GM18498 (cell line): Measurements from ENCODE around the gene ABCC10.
"Not testable (repeated sequence)": the region's sequence is repeated elsewhere in the genome, so short reads cannot be mapped to it uniquely, and the experiment has no call there.

ENCODE experiments used
- ATAC-seq: cut with Tn5 transposase; IDR thresholded peaks from one replicate; pipeline ENCODE4 v1.9.1; 2021; ENCODE audit warnings: mild to moderate bottlenecking, moderate library complexity; ENCODE audit not compliant: unreplicated experiment

The ABCC10 gene

DNA sequence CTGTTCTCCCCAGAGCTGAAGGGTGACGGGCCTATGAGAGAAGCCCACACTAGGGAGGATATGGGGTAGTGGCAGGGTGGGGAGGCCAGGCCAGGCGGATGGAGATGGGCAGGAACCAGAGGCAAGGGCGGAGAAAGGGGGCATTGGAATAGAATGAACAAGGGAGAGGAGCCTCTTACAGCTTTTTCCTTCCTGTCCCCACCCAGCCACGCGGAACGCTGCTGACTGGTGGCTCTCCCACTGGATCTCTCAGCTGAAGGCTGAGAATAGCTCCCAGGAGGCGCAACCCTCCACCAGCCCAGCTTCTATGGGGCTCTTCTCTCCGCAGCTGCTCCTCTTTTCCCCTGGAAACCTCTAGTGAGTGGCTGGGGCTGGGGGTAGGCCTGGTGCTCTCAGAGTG lies 17.2 kb downstream of the ABCC10 start:
- ATAC-seq, result no peak

DNA sequence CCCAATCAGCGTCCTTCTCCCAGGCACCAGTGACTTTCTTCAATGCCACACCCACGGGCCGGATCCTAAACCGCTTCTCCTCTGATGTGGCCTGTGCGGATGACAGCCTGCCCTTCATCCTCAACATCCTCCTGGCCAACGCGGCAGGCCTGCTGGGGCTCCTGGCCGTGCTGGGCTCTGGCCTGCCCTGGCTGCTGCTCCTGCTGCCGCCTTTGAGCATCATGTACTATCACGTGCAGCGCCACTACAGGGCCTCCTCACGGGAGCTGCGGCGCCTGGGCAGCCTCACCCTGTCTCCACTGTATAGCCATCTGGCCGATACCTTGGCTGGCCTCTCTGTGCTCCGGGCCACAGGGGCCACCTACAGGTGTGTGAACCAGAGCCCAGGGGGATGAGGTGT lies 18.2 kb downstream of the ABCC10 start:
- ATAC-seq, result no peak

- no peak for ATAC-seq
These were observed 20.3 kb downstream of the ABCC10 start for GRCh38 chr6:43447604-43448003.

DNA sequence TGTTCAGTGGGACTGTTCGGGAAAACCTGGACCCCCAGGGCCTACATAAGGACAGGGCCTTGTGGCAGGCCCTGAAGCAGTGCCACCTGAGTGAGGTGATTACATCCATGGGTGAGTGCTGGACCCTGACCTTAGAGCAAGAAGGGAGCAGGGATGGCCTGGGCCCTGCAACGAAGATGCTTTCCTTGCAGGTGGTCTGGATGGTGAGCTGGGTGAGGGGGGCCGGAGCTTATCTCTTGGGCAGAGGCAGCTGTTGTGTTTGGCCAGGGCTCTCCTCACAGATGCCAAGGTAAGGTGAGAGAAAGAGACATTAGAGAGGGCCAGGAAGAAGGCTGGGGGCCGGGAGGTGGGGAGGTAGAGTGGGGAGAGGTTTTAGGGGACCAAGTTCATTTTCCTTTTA lies 21.6 kb downstream of the ABCC10 start:
- ATAC-seq, result no peak

DNA sequence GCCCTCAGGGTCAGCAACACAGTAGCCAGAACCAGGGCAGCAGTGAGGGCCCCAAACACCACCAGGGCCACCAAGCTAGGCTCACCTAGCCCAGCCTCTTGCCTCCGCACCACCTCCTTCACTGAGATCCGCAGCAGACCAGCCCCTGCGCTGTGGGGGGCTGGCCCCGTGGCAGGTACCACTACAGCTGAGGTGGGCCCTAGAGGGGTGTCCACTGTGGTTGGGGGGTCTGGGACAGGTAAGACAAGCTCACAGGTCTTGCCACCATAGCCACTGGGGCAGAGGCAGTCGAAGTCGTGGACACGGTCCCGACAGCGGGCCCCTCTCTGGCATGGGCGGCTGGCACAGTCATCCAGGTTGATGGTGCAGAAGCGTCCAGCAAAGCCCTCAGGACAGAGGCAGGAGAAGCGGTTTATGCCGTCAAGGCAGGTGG lies 23.4 kb downstream of the ABCC10 start:
- no peak for ATAC-seq

DNA sequence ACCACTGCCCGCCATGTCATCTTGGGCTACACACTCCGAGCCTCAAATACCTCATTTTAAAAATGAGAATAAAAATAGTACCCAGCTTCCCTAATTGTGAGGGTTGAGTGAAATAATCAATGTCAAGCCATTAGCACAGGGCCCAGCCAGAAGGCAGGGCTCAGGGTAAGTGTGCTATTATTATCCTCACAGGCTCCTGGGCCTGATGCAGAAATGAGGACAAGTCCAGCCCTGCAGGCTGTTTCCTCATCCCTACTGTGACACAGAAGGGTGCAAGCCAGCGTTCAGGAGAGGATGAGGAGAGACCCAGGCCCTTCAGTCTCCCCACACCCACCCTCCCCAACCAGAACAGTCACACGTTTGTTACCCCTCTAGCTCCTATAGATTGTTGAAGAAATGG lies 24.0 kb downstream of the ABCC10 start:
- ATAC-seq, result no peak

GRCh38 chr6:43451939-43452338 lies 24.6 kb downstream of the ABCC10 start:
- ATAC-seq, result no peak

DNA sequence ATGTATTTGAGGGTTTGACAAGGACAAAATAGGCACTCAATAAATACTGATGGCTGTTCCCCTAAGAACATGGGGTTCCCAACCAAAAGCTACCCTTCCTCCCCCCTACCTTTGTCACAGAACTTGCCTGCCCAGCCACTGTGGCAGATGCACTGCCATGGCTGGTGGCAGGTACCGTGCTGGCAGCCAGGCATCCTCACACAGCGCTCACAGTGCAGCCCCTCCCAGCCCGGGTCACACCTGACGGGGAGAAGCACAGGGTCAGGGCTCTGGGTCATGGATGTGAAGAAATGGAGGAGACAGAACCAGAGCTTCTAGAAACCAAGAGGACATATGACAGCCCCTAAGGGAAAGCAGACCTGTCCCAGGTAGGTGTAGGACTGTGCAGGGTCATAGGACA lies 25.6 kb downstream of the ABCC10 start:
- ATAC-seq, result no peak

DNA sequence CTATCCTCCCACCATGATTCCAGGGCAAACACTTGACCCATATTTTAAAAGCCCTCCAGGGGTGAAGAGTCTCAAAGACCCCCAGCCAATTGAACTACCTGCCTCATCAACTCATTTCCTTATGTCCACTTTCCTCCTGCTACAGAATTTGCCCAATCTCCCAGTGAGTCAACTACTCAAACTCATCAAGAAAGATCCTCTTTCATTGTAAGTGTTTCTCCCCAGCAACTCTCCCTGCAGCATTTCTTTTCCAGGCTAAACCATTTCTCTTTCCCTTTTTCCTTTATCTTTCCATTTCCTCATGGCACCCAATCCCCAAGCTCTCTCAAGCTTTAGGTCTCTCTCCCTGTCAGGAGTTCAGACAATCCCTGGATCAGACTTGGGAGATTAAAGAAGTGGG lies 26.5 kb downstream of the ABCC10 start:
- no peak for ATAC-seq

DNA sequence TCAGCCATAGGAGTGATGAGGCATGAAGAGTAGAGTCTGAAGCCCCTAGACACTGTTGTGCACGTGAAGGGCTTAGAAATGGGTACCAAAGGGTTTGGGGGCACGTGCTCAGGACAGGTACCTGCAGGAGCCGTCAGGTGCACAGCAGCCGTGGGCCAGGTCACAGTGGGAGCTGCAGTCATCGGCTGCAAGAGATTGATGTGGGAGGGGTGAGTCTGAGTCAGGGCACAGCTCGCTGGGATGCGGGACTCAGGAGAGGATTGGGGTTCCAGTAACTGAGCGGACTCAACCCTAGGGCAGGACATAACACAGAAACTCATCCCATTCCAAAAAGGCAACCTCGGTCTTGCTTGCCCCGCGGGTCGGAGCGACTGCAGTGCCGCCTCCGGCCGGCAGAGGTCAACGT lies 27.0 kb downstream of the ABCC10 start:
- no peak for ATAC-seq

GRCh38 chr6:43454696-43455530 lies 27.6 kb downstream of the ABCC10 start:
- ATAC-seq, result no peak

- ATAC-seq, result no peak
These were observed 28.4 kb downstream of the ABCC10 start, which contains the start of gene DLK2 for GRCh38 chr6:43455531-43456428. Gene DLK2, minus strand, starts transcription at chr6:43455548. Its CDS starts 723 bp downstream, at chr6:43454825.

GRCh38 chr6:43457643-43458042 lies 30.3 kb downstream of the ABCC10 start:
- no peak for ATAC-seq

DNA sequence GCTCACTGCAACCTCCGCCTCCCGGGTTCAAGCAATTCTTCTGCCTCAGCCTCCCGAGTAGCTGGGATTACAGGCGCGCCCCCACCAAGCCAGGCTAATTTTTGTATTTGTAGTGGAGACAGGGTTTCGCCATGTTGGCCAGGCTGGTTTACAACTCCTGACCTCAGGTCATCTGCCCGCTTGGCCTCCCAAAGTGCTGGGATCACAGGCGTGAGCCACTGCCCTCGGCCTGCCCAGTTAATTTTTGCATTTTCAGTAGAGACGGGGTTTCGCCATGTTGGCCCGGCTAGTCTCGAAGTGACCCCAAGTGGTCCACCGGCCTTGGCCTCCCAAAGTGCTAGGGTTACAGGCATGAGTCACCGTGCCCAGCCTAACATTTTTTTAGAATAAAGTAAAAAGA lies 30.8 kb downstream of the ABCC10 start:
- ATAC-seq, result not testable (repeated sequence)

DNA sequence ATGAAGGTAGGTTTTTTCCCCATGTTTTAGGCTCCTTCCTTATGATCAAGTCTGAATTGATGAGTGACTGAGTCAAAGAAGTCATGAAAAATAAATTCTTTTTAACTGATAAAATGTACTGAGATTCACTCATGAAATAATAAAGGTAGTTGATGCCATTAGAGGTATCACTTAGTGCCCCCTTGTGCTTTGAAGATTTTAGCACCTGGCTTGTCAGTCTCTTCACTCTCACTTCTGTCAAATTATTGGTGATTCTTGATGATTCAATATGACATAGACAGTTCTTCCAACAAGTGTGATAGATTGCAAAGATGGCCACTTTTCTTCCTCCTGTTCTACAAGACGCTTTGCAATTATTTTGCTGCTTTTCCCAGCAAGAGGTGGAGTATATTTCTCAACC lies 32.2 kb downstream of the ABCC10 start:
- ATAC-seq, result no peak

GRCh38 chr6:43460032-43460431 lies 32.7 kb downstream of the ABCC10 start:
- no peak for ATAC-seq

GRCh38 chr6:43461936-43462335 lies 34.6 kb downstream of the ABCC10 start:
- ATAC-seq, result no peak

DNA sequence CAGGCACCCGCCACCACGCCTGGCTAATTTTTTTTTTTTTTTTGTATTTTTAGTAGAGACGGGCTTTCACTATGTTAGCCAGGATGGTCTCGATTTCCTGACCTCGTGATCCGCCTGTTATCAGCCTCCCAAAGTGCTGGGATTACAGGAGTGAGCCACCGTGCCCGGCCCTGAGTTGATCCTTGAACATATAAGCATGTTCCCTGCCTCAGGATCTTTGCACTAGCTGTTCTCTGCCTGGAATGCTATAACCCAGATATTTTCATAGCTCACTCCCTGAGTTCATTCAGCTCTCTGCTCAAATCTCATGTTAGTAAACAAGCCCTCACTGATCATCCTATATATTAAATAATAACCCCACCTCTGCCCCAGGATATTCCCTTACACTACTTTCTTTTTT lies 37.0 kb downstream of the ABCC10 start:
- ATAC-seq, result no peak

DNA sequence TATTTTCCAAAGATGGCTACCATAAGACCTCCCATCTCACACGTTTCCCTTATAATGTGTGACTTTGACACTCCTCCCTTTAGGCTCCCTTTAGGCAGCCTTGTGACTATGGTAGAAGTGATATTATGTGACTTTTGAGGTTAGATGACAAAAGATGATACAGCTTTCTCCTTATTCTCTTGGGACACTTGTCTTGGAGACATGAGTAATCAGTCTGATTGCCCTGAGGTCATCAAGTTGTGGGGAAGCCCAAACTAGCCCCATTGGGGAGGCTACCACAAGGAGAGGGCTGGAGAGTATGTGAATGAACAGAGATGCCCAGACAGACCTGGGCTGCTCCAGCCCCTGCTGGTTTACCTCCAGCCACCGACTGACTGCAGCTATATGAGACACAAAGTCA lies 38.6 kb downstream of the ABCC10 start:
- ATAC-seq, result no peak

DNA sequence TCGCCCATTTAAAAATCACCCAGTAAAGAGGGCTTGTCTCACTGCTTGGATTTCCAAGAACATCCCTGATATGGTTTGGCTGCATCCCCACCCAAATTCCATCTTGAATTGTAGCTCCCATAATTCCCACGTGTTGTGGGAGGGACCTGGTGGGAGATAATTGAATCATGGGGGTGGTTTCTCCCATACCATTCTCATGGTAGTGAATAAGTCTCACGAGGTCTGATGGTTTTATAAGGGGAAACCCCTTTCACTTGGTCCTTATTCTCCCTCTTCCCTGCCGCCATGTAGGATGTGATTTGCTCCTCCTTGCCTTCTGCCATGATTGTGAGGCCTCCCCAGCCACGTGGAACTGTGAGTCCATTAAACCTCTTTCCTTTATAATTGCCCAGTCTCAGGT lies 39.9 kb downstream of the ABCC10 start:
- ATAC-seq, result not testable (repeated sequence)

DNA sequence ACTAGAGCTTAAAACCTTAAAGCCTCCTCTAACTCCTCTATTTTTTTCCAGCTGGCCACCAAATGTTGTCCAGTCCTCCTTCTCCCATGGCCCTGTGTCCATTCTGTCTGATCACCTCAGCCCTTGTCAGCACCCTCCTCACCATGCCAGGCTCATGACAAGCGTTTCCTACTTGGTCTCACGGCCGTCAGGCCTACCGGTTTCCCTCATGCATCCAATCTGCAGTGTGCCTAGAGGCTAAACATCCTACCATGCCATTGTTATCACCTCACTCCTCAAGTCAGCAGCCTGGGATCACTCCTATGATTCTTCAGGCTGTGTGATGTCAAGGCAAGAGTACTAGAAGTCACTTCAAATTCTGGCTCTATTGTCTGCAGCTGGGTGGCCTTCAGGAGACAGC lies 40.4 kb downstream of the ABCC10 start:
- no peak for ATAC-seq

- no peak for ATAC-seq
These were observed 40.9 kb downstream of the ABCC10 start for GRCh38 chr6:43468240-43468639.
